Activated gamma-delta T cell treated with Interleukin-2 at 50 U/mL for 16 hours (primary cell): ENCODE data around the gene ZNF383.
A peak's percentile ranks its signal among the peaks of the same experiment; 100 is the strongest.
"Not testable (repeated sequence)": the region's sequence is repeated elsewhere in the genome, so short reads cannot be mapped to it uniquely, and the experiment has no call there.

Experiments
- DNase-seq: peaks from one replicate; pipeline ENCODE4 v3.0.0-alpha.2; 2020

ZNF383 gene

GRCh38 chr19:37217775-37218591 is at the start of gene ZNF383:
TSS of gene ZNF383 (plus strand) at chr19:37218214. CDS start at chr19:37230454, 12,240 bp downstream.
- peak; percentile 81 for DNase-seq

- peak; percentile 90 for DNase-seq
These were observed 45.3 kb upstream of the ZNF383 start, which contains the start of gene ZNF585A for GRCh38 chr19:37172368-37173366. TSS of gene ZNF585A (minus strand) at chr19:37172695. CDS start at chr19:37169910, 2,785 bp downstream.

- not testable (repeated sequence) for DNase-seq
These were observed 31.9 kb upstream of the ZNF383 start for GRCh38 chr19:37186071-37186470.

DNA sequence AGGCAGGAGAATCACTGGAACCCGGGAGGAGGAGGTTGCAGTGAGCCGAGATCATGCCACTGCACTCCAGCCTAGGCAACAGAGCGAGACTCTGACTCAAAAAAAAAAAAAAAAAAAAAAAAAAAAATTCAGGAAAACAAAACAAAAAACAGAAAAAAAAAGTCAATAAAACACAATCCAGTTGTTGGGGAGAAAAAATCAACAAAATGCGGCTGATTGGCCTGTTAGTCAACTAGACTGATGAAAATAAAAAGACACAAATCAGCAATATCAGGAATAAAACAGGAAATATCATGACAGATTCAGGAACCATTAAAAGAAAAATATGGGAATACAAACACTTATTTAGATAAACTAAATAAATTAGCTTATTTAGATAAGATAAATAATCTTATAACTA is 22.8 kb upstream of the ZNF383 start:
- not testable (repeated sequence) for DNase-seq

- DNase-seq = not testable (repeated sequence)
These were observed 20.9 kb upstream of the ZNF383 start for GRCh38 chr19:37197115-37197514.

GRCh38 chr19:37197768-37198167 is 20.2 kb upstream of the ZNF383 start:
- no peak for DNase-seq

DNA sequence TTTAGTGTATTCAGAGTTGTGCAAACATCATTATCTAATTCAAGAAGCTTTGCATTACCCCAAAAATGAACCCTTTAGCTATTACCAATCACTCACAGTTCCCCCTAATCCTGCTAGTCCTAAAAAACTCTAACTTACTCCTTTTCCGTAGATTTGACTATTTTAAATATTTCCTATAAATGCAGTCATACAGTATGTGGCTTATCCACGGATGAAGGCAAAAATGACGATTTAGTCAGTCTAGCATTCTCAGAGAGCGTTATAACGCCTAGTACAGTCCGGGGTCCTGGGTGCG is 587 bp upstream of the ZNF383 start:
- DNase-seq = no peak

- no peak for DNase-seq
These were observed 550 bp downstream of the ZNF383 start for GRCh38 chr19:37218592-37218935.

DNA sequence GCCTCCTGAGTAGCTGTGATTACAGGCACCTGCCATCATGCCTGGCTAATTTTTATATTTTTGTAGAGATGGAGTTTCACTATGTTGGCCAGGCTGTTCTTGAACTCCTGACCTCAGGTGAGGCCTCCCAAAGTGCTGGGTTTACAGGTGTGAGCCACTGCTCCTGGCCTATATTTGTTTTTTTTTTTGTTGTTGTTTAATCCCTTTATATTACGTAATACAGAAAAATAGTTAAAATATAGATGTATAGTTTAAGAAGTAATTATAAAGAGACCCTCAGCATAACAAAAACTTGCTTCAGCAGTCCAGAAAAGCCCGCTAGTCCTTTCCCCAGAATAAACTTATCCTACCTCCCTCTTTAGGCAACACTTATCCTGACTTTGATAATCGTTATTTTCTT is 2.4 kb downstream of the ZNF383 start:
- DNase-seq = no peak

DNA sequence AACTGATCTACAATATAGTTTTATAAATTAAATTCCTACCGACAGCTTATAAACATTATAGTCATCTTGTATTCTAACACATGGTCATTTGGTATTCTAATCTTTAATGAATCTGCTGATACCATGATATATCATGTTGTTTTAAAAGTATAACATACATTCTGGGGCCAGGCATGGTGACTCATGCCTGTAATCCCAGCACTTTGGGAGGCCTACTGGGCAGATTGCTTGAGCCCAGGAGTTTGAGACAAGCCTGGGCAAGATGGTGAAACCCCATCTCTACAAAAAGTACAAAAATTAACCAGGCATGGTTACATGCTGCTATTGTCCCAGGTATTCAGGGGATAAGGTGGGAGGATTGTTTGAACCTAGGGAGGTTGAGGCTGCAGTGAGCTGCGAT is 3.1 kb downstream of the ZNF383 start:
- no peak for DNase-seq

DNA sequence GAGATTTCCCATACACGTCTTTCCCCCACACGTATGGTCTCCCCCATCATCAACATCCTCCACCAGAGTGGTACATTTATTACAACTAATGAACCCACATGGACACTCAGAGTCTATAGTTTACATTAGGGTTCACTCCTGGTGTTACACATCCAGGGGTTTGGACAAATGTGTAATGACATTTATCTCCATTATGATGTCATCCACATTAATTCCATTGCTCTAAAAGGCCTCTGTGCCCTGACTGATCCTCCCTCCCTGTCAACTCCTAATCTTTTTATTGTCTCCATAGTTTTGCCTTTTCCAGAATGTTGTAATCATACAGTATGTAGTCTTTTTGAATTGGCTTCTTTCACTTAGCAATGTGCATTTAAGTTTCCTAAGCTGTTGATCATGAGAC is 8.2 kb downstream of the ZNF383 start:
- no peak for DNase-seq

DNA sequence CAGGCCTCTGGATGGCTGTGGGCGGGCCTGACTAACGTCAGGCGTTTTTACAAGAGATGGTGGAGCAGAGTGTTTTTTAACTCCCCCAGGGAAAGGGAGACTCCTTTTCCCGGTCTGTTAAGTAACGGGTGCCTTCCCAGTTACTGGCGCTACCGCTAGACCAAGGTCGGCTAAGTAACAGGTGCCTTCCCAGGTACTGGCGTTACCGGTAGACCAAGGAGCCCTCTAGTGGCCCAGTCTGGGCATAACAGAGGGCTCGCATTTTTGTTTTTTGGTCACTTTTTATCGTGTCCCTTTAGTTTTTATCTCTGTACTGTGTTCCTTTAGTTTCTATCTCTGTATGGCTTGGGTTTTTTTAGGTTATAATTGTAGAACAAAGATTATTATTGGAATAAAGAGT is 10.0 kb downstream of the ZNF383 start:
- no peak for DNase-seq

- no peak for DNase-seq
These were observed 25.2 kb downstream of the ZNF383 start for GRCh38 chr19:37243206-37243632.

- peak; percentile 4 for DNase-seq
These were observed 33.6 kb downstream of the ZNF383 start for GRCh38 chr19:37251308-37252229.

DNA sequence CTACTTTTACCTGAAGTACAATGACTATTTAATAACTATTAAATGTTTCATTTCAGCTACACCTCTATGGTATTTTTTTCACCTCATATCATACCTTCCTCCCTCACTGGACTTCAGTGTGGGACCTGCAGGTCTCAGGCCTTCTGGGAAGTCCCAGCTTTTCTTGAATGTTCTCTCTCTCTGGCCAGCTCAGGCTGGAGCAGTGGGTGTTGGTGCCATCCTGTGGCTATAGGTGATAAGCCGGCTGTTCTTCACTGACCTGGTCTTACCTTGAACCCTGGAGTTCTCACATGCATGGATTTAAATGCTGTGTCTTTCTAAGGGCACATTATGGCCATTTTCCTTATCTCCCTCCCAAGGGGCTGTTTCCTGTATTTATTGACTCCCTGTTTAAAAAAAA is 45.0 kb downstream of the ZNF383 start:
- not testable (repeated sequence) for DNase-seq

- not testable (repeated sequence) for DNase-seq
These were observed 49.0 kb downstream of the ZNF383 start for GRCh38 chr19:37267005-37267404.

DNA sequence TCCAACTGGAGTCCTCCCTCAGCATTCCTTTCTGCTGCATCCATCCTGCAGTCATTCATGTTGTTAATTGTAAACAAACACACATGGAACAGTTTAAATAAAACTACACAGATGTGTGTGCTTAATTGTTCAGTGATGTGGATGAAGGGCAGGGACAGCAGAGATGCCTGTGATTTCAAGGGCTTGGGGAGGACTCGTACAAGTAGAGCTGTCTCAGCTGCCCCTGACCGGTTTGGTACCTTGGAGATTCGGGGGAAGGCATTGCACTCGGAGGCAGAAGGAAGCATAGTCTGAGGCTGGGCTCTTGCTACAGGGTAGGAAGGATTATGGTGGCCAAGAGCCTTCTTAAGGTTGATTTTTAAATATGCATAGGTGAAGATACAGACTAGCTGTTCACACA is 49.7 kb downstream of the ZNF383 start:
- DNase-seq = not testable (repeated sequence)

DNA sequence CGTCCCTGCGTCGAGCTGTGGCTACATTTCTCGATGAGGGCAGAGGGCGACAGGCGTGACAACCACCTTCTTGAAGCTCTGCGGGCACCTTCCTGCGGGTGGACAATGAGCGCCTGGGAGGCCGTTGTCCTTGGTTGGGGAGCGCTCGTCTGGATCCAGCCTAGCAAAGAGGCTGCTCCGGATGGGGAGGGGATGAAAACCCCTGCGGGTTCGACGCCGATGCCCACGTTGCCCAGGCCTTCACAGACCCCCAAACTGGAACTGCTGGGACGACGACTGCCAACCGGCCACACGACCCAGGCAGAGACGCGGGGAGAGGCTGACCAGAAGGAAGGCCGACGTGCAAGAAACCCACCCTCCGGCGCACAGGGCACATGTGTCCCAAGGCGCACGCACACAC is 62.6 kb downstream of the ZNF383 start:
- not testable (repeated sequence) for DNase-seq

GRCh38 chr19:37284020-37284419 is 66.0 kb downstream of the ZNF383 start:
- DNase-seq = not testable (repeated sequence)

DNA sequence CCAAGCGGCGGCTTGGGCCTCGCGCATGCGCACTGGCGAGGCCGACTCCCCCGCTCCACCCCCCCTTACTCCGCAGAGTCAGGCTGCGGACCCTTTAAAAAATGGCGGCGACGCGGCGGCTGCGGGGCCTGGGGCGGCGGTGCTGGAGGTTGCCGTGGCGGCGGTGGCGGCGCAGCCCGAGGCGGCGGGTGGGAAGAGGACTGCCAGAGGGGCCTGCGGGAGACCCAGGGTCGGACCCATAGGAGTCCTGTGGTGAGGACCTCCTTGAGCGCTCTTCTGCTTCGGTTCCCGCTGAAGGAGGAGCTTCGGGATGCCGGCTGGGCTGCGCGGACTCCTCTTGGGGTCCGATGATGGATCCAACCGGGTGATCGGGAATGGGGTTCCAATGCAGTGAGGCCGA is 71.2 kb downstream of the ZNF383 start:
- DNase-seq = not testable (repeated sequence)

GRCh38 chr19:37292998-37293939 is 75.3 kb downstream of the ZNF383 start:
- DNase-seq = peak; percentile 35
